PC-3 (cell line): Measurements from ENCODE around the gene AKAP6.

ENCODE experiments used
- EZH2phosphoT487 ChIP-seq: fragments of 300-600 bp; sonication (generic); IDR thresholded peaks from 2 replicates; pipeline ENCODE4 v1.6.1; 2018; ENCODE audit warnings: mild to moderate bottlenecking, antibody characterized with exemption, low read length, borderline replicate concordance
- TF ChIP-seq, protein P1 (sequence below): fragments of 300-600 bp; sonication (generic); conservative IDR thresholded peaks from 2 replicates; pipeline ENCODE4 v1.5.1; 2017; ENCODE audit warnings: antibody characterized with exemption, low read depth, mild to moderate bottlenecking, low read length

DNA sequence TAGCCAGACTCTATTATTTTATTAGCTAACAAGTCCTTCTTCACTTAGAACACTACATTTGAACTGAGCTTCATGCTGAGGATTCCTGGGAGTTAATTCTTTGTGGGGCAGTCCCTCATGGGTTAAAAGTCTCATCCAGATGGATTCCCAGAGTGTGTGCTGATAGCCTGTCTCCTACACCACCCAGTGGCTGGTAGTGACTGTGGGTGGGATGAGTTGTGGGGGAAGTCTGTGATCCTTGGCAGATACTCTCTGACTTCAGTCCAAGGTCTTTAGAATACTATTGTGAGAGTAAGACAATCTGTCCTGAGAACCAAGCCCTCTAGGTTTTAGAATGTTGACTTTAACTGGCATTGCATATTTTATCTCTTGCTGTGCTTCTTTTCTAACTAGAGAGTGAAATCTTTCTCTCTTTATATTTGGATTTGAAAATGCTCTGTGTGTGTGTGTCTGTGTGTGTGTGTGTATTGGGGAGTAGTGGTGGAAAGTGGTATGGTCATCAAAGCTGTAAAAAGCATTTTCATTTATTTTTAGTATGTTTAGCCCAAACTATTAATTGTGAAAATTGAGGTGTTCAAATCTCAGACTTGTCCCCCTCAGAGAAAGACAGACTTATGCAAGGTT, 37.3 kb downstream of the AKAP6 start:
- TF ChIP-seq, protein P1, sequence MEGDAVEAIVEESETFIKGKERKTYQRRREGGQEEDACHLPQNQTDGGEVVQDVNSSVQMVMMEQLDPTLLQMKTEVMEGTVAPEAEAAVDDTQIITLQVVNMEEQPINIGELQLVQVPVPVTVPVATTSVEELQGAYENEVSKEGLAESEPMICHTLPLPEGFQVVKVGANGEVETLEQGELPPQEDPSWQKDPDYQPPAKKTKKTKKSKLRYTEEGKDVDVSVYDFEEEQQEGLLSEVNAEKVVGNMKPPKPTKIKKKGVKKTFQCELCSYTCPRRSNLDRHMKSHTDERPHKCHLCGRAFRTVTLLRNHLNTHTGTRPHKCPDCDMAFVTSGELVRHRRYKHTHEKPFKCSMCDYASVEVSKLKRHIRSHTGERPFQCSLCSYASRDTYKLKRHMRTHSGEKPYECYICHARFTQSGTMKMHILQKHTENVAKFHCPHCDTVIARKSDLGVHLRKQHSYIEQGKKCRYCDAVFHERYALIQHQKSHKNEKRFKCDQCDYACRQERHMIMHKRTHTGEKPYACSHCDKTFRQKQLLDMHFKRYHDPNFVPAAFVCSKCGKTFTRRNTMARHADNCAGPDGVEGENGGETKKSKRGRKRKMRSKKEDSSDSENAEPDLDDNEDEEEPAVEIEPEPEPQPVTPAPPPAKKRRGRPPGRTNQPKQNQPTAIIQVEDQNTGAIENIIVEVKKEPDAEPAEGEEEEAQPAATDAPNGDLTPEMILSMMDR: 0 out of 2 replicates have a peak, but pooled peaks have one; percentile 28
- TF ChIP-seq EZH2phosphoT487: no peak
